GM18526 (cell line): ENCODE data around the gene MSH5.

ENCODE experiments used
- POLR2A ChIP-seq: IDR thresholded peaks from 3 replicates; pipeline ENCODE4 v1.6.1; 2011; ENCODE audit not compliant: insufficient read length; ENCODE audit errors: extremely low read depth

MSH5 gene

DNA sequence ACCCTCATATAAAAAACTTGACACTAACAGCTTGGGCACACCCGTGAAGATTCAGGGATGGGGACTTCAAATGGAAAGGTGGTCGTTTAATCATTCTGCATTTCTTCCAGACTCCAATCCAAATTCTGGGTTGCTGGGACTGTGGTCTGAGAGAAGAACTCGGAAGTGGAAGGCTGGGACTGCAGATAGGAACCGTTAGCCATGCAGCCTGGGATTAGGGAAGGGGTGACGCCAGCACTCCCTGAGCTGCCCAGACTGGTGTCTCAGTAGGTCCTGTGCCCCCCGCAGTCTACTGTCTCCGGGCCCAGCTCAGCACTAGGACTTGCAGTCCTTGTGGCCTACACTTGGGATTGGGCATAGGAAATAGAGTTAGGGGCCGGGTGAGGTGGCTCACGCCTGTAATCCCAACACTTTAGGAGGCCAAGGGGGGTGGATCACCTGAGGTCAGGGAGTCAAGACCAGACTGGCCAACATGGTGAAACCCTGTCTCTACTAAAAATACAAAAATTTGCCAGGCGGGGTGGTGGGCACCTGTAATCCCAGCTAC lies 3.0 kb upstream of the MSH5 start:
- no peak for TF ChIP-seq POLR2A

DNA sequence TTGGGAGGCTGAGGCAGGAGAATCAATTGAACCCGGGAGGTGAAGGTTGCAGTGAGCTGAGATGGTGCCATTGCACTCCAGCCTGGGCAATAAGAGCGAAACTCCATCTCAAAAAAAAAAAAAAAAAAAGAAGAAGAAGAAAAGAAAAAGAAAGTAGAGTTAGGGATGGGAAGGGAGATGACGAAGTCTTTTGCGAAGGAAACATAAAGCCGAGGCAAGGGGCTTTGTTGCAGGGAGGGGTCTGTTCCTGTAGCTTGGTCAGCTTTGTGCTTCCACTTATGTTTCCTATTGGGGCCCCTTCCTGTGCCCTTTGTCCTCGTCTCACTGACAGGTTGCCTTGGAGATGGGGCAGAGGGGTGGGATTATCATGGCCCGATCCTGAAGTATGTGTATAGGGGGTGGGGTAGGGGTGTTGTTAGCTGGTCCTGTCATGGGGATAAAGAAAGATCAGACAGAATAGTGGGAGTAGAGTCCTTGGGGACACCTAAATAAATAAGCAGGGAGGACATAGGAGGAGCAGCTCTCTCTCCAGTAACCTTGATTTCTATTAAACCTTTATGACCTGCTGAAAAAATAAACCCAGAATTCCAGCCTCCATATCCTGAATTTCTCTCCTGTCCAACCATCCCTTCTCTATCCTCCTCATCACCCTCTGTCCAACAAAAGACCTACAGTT lies 2.4 kb upstream of the MSH5 start:
- no peak for TF ChIP-seq POLR2A

DNA sequence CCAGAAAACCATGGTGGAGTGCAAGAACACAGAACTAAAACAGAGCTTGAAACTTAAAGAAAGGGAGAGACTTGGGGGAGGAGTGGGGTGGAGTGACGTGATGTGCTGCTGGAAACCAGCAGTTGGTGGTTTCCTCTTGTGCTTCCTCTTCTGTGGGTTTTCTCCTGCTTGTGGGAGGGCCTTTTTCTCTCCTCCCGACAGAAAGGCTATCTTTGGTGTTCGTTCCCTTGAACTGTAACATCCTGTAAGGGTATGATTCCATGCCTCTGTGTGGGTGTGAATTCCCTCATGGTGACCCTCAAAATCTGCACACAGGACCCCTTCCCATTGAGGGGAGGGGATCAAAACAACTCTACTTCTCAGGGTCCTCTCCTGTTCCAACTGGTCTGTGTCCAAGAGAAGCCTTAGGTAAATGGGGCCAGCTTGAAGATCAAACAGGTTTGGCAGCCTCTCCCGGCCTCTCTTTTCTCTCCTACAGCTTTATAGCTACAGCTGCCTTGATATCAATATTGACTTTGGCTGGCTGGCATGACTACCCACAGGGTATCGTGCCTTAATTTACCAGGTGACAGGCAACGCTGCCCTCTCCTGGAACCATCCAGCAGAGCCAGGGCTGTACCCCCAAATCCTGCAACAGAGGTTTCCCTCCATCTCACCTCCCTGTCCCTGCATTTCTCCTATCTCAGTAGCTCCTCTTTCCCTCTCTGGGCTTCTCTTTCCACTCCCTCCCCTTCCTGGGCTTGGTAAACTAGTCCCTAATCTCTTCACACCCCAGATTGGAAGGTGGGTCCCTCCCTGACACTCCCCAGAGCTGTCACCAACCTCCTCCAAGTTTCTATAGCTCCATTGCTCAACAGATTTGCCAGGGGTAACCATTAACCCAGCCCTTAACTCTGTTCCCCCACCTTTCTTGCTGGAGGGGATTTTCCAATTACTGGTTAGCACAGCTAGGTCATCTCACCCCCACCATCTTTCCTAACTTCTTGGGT lies 1.5 kb upstream of the MSH5 start:
- peak; percentile 47 for TF ChIP-seq POLR2A

DNA sequence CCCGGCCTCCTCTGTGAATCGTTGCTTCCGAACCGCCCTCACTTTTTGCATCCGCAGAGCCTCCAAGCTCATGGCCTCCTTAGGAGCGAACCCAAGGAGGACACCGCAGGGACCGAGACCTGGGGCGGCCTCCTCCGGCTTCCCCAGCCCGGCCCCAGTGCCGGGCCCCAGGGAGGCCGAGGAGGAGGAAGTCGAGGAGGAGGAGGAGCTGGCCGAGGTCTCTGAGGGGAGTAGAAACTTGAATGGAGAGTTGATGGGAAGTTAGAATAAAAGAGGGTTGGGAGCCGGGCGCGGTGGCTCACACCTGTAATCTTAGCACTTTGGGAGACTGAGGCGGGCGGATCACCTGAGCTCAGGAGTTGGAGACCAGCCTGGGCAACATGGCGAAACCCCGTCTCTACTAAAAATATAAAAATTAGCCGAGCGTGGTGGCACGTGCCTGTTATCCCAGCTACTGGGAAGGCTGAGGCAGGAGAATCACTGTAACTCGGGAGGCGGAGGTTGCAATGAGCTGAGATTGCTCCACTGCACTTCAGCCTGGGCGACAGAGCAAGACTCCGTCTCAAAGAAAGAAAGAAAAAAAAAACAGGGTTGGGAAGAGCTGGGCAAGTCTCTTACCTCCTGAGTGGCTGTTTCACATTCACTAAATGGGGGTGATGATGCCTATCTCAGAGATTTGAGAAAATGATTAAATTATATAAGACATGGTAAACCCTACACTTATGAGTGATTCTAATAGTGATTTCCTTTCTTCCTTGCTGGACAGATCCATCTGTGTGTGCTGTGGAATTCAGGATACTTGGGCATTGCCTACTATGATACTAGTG lies 805 bp downstream of the MSH5 start:
- no peak for TF ChIP-seq POLR2A

GRCh38 chr6:31741815-31742214 lies 2.0 kb downstream of the MSH5 start:
- TF ChIP-seq POLR2A, result no peak

DNA sequence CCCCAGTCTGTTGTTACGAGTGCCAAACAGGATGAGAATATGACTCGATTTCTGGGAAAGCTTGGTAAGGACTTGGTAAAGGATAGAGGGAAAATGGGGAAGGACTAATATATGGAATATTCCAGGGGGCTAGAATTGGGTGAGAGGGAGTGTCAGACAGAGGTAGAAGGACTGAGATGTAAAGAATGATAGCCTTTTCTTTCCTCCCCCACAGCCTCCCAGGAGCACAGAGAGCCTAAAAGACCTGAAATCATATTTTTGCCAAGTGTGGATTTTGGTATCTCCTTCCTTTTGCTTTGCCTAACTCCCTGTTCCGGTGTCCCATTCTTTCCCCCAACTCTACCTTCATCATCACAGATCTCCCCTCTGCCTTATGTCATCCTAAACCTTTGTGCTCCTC lies 3.1 kb downstream of the MSH5 start:
- TF ChIP-seq POLR2A, result no peak

DNA sequence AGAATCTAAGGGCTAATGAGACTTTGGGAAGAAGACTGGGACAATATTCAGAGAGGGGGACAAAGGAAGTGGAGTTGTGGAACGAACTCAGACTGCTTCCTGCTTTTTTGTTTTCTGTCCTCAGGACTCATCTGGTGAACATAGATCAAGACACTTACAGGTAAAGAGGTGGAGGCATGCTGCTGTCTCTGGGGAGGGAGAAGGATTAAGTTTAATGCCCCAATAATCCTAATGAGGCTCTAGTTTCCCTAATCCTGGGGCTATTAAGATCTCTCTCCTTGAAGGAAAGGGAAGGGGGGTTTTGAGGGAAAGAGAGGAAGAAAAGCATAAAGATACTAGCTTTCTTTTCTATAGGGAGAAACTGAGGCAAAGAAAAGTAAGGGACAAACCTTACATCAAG lies 4.6 kb downstream of the MSH5 start:
- TF ChIP-seq POLR2A, result no peak

DNA sequence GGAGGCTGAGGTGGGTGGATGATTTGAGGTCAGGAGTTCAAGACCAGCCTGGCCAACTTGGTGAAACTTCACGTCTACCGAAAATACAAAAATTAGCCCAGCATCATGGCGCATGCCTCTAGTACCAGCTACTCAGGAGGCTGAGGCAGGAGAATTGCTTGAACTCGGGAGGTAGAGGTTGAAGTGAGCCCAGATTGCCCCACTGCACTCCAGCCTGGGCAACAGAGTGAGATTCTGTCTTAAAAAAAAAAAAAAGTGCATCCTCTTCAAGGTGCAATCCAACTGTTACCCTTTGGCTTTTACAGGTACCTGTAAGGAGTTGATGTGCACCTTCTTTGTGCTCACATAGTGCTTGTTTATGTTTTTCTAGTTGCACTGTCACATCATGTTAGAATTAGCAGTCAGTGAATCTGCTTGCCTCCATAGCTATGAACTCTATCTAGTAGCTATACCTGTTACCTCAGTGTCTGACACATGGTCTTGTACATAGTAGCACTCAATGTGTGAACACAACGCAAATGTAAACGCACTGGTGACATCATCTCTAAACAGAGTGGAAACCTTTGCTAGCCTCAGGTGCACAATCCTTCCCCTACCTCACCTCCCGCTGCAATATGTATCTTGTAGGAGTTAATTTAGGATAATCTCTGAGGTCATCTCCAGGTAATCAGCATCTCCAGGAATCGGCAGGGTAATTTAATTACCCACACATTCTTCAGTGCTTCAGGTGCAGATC lies 9.7 kb downstream of the MSH5 start:
- no peak for TF ChIP-seq POLR2A

DNA sequence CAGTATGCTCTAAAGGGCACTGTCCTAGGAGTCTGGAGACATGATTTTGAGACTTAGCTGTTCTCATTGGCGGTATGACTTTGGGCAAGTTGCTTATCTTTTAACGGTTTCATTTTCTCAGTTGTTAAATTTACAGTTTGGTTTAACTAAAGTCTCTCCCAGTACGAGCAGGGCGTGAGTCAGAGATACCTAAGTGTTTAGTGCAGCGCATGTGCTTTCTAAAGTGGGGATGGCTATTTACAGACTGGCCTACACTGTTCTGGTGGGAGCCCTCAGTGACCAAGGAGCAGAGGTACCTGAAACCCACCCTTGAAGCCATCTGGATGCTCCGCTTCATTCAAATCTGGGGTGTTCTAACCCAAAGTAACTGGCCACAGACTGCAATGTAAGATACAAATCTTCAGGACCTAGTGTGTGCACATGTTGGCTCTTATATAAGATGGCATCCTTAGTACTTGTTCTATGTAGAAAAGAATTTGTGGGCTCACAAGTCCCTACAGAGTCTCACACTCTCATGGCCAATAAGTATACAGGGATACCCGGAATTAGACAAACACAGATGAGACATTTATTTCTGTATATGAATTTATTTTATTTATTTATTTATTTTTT lies 10.7 kb downstream of the MSH5 start:
- TF ChIP-seq POLR2A, result no peak

- TF ChIP-seq POLR2A, result no peak
These were observed 13.0 kb downstream of the MSH5 start for GRCh38 chr6:31752739-31753319.

DNA sequence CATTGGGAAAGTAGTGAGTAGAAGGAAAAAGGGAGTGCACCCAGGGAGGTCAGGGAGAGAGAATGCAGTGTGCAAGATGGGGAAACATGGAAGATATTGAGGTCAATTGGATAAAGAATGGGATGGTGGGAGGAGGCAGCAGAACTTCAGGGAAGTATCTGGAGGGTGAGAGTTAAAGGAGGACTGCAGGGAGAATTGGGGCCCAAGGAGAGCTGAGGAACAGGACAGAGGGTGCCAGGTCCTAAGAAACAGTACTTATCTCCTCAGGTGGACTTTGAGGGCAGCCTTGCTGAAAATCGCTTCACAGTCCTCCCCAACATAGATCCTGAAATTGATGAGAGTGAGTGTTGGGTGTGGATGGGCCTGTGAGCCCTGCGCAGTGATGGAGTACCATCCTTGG lies 18.5 kb downstream of the MSH5 start:
- TF ChIP-seq POLR2A, result no peak

- TF ChIP-seq POLR2A, result no peak
These were observed 21.0 kb downstream of the MSH5 start for GRCh38 chr6:31760790-31761189.

DNA sequence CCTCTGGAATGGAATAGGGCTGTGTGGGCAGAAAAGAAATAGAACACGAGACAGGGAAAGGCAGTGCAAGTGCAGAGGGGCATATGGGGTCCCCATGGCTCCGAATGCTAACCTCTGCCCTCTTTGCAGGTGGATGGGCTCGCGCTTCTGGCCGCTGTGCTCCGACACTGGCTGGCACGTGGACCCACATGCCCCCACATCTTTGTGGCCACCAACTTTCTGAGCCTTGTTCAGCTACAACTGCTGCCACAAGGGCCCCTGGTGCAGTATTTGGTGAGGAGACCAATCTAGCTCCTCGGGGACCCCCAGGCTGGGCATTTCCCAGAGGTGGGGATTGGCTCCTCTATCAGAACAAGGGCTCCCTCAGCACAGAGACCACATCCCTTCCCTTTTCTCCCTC lies 21.5 kb downstream of the MSH5 start:
- TF ChIP-seq POLR2A, result no peak

DNA sequence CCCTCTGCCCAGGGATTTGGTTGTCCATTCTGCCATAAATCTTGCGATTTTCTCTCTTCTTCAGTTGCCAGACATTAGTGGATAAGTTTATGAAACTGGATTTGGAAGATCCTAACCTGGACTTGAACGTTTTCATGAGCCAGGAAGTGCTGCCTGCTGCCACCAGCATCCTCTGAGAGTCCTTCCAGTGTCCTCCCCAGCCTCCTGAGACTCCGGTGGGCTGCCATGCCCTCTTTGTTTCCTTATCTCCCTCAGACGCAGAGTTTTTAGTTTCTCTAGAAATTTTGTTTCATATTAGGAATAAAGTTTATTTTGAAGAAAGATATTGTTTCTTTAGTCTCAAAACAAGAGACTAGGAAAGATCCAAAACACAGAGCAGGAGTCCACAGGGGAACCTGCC lies 22.6 kb downstream of the MSH5 start, which contains the start of gene SAPCD1:
SAPCD1 (plus strand) TSS at position 301 of the 400 bp plus-strand sequence. CDS start 399 bp downstream, outside the sequence.
- TF ChIP-seq POLR2A, result no peak
